GM21360 (cell line): ENCODE data around the gene APOBEC3B.
"Not testable (repeated sequence)": the region's sequence is repeated elsewhere in the genome, so short reads cannot be mapped to it uniquely, and the experiment has no call there.

ENCODE experiments used
- ATAC-seq: cut with Tn5 transposase; IDR thresholded peaks from one replicate; pipeline ENCODE4 v1.9.1; 2021; ENCODE audit warnings: mild to moderate bottlenecking, moderate library complexity; ENCODE audit not compliant: unreplicated experiment

Gene APOBEC3B

DNA sequence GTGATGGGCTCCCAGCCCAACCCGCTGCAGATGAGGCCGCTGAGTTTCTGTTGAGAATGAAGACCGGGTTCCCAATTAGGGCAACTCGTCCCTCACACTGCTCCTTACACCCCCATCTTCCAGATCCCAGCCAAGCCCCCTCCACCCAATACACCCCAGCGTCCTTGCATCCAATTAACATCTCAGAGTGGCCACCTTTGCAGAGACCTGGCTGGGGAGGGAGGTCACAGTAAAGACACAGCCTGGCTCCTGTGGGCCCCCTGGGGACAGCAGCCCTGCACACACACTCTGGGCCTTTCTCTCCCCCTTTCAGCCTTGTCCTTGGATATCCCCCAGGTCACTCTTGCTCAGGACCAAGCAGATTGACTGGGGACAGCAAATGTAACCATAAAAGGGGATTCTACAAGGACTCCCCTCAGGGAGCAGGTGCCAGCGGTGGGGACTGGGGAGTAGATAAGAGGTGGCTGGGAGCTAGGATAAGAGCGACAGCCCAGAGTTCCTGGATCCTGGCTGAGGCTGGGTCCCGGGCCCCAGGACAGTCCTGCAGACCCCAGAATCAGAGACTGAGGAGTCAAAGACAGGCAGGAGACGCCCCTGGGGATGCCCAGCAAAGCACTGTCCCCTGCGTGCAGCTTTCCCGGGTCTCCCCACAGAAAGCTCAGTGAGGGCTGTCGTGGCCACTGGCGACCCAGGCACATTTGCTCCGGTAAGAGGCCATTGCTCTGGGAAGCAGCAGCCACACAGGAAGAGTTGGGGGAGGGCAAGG lies 16.4 kb upstream of the APOBEC3B start:
- ATAC-seq, result no peak

- no peak for ATAC-seq
Measured at GRCh38 chr22:38966380-38966702, 15.8 kb upstream of the APOBEC3B start.

DNA sequence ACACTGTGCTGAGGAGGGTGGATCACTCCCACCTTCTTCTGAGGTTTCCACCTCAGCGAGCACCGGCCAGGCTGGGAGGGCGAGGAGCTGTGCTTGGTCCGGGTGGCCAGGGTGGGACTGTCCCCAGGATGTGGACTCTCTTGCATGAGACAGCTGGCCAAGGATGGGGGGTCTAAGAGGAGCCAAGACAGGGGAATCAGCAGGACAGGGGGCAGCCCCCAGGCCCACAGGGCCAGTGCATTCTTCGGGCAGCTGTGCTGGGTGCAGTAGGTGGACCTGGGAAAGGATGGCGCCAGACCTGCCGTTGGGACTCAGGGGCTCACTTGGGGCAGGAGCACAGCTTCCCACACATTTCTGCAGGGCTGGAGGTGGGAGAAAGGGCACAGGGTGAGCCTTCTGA lies 15.2 kb upstream of the APOBEC3B start:
- ATAC-seq, result no peak

GRCh38 chr22:38967451-38968450 lies 14.4 kb upstream of the APOBEC3B start:
- ATAC-seq, result no peak

- ATAC-seq, result no peak
Measured at GRCh38 chr22:38968801-38969200, 13.3 kb upstream of the APOBEC3B start.

DNA sequence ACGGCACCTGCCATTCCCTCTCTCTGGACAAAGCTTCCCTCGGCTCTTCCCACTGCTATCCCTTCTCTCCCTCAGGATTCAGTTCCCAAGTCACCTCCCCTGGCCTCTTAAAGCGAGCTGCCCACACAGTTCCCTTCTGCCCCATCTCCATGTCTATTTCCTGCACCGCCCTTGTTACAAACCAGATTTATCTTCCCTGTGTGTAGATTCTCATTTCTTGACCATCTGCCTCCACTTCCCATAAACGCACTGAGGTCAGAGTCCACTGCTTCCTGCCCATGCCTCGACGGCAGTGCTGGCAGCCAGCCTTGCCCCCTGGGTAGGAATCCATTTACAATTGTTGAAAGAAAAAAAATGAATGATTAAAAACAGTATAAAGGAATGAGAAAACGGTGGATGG lies 11.6 kb upstream of the APOBEC3B start:
- no peak for ATAC-seq

GRCh38 chr22:38971202-38971601 lies 10.9 kb upstream of the APOBEC3B start:
- ATAC-seq, result no peak

GRCh38 chr22:38971791-38972190 lies 10.4 kb upstream of the APOBEC3B start:
- no peak for ATAC-seq

- no peak for ATAC-seq
Measured at GRCh38 chr22:38972558-38972957, 9.6 kb upstream of the APOBEC3B start.

GRCh38 chr22:38973289-38974169 lies 8.6 kb upstream of the APOBEC3B start:
- no peak for ATAC-seq

DNA sequence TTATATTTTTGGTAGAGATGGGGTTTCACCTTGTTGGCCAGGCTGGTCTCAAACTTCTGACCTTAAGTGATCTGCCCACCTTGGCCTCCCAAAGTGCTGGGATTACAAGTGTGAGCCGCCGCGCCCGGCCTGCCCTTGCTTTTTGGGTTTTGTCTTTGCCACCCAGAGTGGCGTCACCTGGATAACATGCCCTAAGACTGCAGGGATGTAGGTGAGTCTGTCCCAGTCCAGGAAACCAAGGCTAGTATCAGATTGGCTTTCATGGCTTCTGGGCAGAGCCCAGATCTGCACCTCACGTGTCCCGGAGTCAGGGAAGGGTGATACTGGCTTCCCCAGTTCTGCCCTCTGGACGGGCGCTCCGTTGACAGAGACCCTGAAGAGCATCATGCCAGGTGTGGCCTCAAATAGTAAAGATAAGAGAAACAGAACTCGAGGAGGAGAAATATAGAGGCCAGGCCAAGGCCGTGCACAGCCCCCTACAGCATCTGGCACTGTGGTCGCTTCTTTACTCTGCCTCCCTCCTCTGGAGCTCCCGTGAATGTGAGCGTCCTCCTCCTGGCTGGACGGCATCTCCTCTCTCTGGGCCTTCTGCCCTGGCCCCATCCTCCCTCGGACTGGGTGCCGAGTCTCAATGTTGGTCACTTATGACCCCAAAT lies 7.8 kb upstream of the APOBEC3B start:
- no peak for ATAC-seq

GRCh38 chr22:38974826-38975175 lies 7.3 kb upstream of the APOBEC3B start:
- no peak for ATAC-seq

DNA sequence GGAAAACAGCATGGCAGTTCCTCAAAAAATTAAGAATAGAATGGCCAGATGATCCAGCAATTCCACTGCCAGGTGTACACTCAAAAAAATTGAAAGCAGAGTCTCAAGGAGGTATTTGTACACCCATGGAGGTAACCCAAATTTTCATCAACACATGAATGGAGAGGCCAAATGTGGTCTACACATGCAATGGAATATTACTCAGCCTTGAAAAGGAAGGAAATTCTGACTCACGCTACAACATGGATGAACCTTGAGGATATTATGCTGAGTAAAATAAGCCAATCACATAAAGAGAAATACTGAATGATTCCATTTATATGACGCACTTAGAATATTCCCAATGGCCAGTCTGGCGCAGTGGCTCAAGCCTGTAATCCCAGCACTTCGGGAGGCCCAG lies 4.9 kb upstream of the APOBEC3B start:
- ATAC-seq, result not testable (repeated sequence)

GRCh38 chr22:38980587-38980986 lies 1.6 kb upstream of the APOBEC3B start:
- not testable (repeated sequence) for ATAC-seq

DNA sequence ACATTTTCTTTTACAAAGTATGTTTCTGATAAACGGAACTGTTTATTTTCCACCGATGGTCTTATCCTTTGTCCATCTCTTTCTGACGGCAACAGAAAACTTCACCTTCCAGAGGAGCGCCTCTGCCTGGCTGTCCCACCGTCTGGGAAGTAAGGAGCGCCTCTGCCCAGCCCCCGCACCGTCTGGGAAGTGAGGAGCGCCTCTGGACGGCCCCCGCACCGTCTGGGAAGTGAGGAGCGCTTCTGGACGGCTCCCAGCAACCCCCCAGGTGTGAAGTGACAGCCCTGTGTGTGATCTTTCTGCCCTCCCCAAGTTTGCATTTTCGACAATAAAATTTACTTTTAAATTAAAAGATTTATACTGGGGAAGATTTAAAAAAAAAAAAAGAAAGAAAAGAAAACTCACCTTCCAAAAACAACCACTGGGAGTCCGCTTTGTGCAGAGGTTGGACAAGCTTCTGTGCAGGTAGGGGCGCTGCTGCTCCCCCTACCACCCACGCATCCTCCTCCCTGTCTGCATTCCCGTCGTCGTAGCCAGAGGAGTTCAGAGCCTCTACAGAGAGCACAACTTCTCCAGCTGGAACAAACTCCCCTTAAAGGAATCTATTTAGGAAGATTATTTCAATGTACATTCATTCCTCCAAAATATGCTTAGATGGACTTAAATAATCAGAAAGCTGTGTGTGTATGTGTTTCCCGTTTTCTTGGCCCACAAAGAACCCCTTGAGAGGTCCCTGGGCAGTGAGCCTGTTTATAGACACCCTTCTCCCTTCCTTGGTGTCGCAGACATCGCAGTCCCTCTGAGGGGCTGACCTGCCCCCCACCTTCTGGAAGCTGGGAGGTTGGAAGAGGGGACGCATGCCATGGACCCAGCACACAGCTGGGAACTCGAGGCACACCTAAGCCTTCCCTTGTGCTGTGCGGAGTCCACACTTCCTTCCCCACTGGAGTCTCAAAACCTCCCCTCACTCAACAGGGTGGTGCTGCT lies 849 bp upstream of the APOBEC3B start:
- ATAC-seq, result no peak

DNA sequence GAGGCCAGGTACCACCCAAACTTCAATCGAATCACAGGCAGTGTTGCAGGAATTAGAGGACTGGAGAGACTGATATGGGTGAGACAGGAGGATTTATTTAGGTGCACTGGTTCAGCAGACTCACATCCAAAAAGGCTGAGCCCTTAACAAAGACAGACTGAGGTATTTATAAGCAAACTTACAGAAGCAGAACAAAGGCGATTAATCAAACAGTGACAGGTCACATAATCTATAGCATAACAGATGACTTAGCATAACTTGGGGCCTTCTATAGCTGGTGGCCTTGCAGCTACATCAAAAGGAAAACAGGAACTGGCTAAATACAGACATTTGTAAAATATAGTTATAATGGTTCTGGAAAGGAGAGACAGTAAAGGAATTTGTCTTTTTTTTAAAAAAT lies 2.1 kb downstream of the APOBEC3B start:
- ATAC-seq, result no peak

- peak; percentile 72 for ATAC-seq
Measured at GRCh38 chr22:38984784-38985757, 2.9 kb downstream of the APOBEC3B start.

DNA sequence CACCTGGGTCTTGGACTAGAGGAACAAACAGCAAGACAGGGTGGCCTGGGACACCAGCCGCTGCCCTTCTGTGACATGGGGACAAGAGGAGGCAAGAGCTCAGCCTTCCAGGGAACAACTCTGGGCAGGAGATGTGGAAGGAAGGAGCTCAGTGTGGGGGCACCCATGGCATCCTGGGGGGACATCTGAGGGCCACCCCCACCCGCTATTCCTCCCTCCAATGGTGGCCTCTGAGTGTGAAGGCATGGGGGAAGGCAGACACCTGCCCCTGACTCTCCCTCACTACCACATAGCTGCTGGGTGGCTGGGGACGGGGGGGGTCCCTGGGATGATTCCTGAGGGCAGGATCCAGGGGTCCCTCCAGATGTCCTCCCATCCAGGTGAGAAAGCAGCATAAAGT lies 4.5 kb downstream of the APOBEC3B start:
- ATAC-seq, result no peak
